GM19328 (cell line): Measurements from ENCODE around the gene GULP1.

ENCODE experiments used
- ATAC-seq: cut with Tn5 transposase; IDR thresholded peaks from one replicate; pipeline ENCODE4 v1.9.1; 2021; ENCODE audit warnings: mild to moderate bottlenecking, moderate library complexity; ENCODE audit not compliant: unreplicated experiment

GULP1 gene

DNA sequence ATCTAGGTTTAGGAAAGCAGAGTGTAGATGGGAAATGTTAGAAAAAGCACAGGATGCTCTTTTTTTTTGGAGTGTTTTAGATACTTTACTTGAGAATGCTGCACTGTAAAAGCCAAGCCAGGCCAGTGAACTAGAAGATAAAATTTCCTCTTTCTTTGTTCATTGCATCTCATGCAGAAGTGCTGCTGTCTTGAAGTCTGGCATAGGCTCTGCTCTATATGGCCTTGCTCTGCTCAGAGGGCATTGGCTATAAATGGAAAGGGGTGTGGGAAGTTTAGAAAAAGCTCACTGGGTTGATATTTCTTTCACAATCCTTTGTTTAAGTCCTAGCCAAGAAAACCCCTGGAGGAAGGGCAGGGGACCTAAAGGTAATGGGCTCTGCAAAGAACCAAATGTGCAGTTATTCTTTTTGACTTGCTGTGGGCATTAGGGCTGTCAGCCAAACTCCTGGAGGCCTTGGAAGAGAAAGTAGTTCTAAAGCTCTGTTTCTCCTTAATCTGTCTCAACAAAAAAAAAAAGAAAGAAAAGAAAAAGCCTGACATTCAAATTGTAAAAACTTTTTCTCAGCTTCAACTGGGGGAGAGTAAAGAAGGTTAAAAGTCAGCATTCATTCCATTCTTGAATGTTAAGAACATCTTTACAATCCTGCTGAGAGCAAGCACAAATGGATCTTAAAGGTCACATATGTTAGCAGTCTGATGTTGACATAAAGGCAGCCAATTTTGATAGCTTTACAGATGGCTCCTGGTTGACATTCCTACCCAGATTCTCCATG is 338.3 kb downstream of the GULP1 start:
- ATAC-seq, result no peak

- ATAC-seq, result no peak
Observed at GRCh38 chr2:188631037-188631809, 339.5 kb downstream of the GULP1 start.

- ATAC-seq, result no peak
Observed at GRCh38 chr2:188634656-188635055, 343.0 kb downstream of the GULP1 start.
